Raji (cell line): ENCODE measurements around the gene BACH1.

Experiments
- POLR2A ChIP-seq: IDR thresholded peaks from 2 replicates; pipeline ENCODE4 v1.6.1; 2011; ENCODE audit warnings: low read depth, low read length, control low read depth; ENCODE audit not compliant: insufficient read depth

BACH1 gene

GRCh38 chr21:29298348-29299045 is at the start of gene BACH1:
Gene BACH1 (plus strand): TSS chr21:29298922. CDS start chr21:29321281, 22,359 bp downstream.
- peak; percentile 81 for TF ChIP-seq POLR2A

- TF ChIP-seq POLR2A = no peak
Observed at GRCh38 chr21:29250636-29251035, 48.1 kb upstream of the BACH1 start.

- no peak for TF ChIP-seq POLR2A
Observed at GRCh38 chr21:29254550-29254949, 44.2 kb upstream of the BACH1 start.

GRCh38 chr21:29256126-29256910 is 42.4 kb upstream of the BACH1 start:
- TF ChIP-seq POLR2A = no peak

GRCh38 chr21:29257701-29258100 is 41.0 kb upstream of the BACH1 start:
- no peak for TF ChIP-seq POLR2A

- TF ChIP-seq POLR2A = no peak
Observed at GRCh38 chr21:29258626-29259338, 39.9 kb upstream of the BACH1 start.

- no peak for TF ChIP-seq POLR2A
Observed at GRCh38 chr21:29260461-29260860, 38.3 kb upstream of the BACH1 start.

- no peak for TF ChIP-seq POLR2A
Observed at GRCh38 chr21:29261555-29262540, 36.9 kb upstream of the BACH1 start.

GRCh38 chr21:29264721-29265120 is 34.0 kb upstream of the BACH1 start:
- no peak for TF ChIP-seq POLR2A

- TF ChIP-seq POLR2A = no peak
Observed at GRCh38 chr21:29265690-29266479, 32.8 kb upstream of the BACH1 start.

- no peak for TF ChIP-seq POLR2A
Observed at GRCh38 chr21:29267666-29268065, 31.1 kb upstream of the BACH1 start.

GRCh38 chr21:29271927-29272333 is 26.8 kb upstream of the BACH1 start:
- no peak for TF ChIP-seq POLR2A

GRCh38 chr21:29277442-29277841 is 21.3 kb upstream of the BACH1 start:
- TF ChIP-seq POLR2A = no peak

- TF ChIP-seq POLR2A = no peak
Observed at GRCh38 chr21:29279558-29279957, 19.2 kb upstream of the BACH1 start.

GRCh38 chr21:29287383-29287782 is 11.3 kb upstream of the BACH1 start:
- TF ChIP-seq POLR2A = no peak
